SW480 (cell line): ENCODE measurements around the gene TEX19.
"Not testable (repeated sequence)": the region's sequence is repeated elsewhere in the genome, so short reads cannot be mapped to it uniquely, and the experiment has no call there.

Experiments
- DNase-seq: peaks from one replicate; pipeline ENCODE4 v3.0.0-alpha.2; 2016; ENCODE audit warnings: low spot score

TEX19 gene

GRCh38 chr17:82411396-82412053 is 52.5 kb downstream of the TEX19 start:
- no peak for DNase-seq

GRCh38 chr17:82412081-82412480 is 53.0 kb downstream of the TEX19 start:
- not testable (repeated sequence) for DNase-seq

DNA sequence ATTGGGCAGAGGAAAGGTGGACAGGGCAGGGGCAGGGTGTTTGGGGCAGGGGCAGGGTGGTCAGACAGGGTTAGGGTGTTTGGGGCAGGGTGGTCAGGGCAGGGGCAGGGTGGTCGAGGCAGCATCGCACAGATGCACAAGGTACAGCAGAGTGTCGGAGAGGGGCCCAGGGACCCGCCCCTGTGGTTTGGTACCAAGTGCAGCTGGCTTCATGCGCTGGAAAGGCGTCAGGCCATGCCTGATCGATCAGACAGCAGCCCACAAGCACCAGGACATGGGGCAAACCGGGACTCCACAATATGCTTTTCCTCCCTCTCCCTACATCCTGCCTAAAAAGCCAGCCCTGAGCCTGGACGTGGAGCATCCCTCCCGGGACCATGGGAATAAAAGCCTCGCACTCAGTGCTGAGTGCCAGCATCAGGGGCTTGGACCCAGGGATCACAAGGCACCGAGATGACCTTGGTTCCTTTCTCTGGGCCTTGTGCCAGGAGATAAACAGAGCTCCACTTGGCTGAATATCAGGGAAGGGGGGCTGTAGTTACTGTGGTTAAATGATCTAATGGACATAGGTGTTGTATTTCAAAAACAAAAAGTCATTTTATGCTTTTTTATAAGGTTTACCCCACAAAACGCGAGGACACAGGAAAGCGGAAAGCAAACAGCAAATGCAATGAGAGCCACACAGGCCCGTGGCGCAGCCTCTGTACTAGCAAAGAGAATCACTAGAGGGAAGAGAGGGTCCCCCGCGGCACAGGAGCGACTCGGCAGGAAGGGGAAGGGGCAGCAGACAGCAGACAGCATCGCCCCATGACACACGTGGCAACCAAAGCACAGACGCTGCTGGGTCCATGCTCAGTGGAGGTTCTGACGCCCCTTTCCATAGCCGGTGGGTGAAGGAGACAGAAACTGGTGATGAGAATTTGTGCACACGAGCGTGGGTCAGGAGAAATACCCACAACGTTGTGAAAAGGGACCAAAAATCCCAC is 53.8 kb downstream of the TEX19 start:
- no peak for DNase-seq
